Measurements from ENCODE around the gene SRP9. TPM values are rescaled to one million over a fixed set of nuclear protein-coding genes. Genes with fewer than 3 reads are reported as not detected.
"Not testable (repeated sequence)": the region's sequence is repeated elsewhere in the genome, so short reads cannot be mapped to it uniquely, and the experiment has no call there.

Gene SRP9
- total RNA-seq, 3 donors from 2014 or later, result 261 to 287 (median 273) TPM

DNA sequence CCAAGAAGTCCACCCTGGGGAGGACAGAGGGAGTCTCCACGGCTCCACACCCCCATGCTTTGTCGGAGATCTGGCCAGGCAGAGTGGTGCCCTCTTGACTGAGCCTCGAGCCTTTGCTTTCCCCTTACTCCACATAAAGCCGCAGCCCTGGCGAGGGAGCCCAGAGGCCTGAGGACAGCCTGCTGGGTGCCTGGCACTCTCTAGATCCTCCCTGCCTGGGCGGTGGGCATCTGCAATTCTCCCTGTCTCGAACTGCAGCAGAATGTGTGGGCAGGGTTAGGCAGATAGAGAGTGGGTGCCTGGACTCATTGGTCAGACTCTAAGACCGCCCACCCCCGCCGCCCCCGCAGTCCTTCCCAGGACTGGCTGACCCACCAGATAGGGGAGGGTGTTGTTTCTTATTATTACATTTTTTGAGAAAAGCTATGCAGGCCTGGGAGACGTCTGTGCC lies 46.2 kb downstream of the SRP9 start:
- DNase-seq (no peak), ATAC-seq (no peak)
- H3K27me3 Mint-ChIP-seq (ENCODE audit: low read depth), result peaks cover 4% of the 10 kb centered on the region
- no peaks in the 10 kb centered on the region for H3K9me3 Mint-ChIP-seq
- no peaks in the 10 kb centered on the region for H3K36me3 Mint-ChIP-seq (ENCODE audit: insufficient read depth)
- H3K4me3 Mint-ChIP-seq, result no peak overlapping the region
- H3K4me1 Mint-ChIP-seq (ENCODE audit: low read depth), result no peaks in the 10 kb centered on the region

DNA sequence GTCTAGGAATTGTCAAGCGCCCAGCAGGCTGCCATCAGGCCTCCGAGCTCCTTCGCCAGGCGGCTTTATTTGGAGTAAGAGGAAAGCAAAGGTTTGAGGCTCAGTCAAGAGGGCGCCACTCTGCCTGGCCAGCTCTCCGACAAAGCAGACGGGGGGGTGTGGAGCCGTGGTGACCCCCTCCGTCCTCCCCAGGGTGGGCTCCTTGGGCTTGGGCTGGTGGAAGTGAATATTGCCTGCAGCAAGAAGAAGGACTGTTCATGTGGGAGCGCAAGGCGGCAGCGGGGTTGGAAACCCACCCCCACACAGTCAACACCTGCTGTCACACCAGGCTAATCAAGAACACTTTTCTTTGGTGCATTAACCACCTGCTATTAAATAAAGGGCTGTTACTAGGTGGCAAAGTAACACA lies 46.9 kb downstream of the SRP9 start:
- Mint-ChIP-seq H3K9me3 (no peaks in the 10 kb centered on the region), H3K36me3 (ENCODE audit: insufficient read depth) (no peaks in the 10 kb centered on the region), H3K4me1 (ENCODE audit: low read depth) (no peaks in the 10 kb centered on the region), H3K4me3 (no peak overlapping the region), H3K27me3 (ENCODE audit: low read depth) (peaks cover 4% of the 10 kb centered on the region)
- ATAC-seq (no peak), DNase-seq (no peak)

DNA sequence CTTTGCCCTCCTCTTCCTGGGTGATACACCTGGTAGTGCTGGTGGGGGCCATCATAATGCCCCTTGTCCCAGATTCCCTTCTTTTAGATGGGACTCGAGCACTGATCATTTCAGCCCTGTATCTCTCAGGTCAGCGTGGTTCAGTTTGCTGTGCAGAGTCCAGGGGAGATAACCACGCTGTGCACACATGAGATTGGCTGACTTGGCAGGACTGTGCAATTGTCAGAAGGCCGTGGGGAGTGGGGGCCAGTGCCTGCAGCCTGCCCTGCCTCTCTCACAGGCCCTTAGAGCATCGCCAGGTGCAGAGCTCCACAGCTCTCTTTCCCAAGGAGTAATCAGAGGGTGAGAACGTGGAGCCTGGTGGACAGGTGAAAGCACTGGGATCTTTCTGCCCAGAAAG lies 47.5 kb downstream of the SRP9 start:
- no peak for ATAC-seq
- Mint-ChIP-seq H3K9me3 (no peaks in the 10 kb centered on the region), H3K27me3 (ENCODE audit: low read depth) (peaks cover 4% of the 10 kb centered on the region), H3K36me3 (ENCODE audit: insufficient read depth) (no peaks in the 10 kb centered on the region), H3K4me3 (no peak overlapping the region), H3K4me1 (ENCODE audit: low read depth) (no peaks in the 10 kb centered on the region)
- no peak for DNase-seq

DNA sequence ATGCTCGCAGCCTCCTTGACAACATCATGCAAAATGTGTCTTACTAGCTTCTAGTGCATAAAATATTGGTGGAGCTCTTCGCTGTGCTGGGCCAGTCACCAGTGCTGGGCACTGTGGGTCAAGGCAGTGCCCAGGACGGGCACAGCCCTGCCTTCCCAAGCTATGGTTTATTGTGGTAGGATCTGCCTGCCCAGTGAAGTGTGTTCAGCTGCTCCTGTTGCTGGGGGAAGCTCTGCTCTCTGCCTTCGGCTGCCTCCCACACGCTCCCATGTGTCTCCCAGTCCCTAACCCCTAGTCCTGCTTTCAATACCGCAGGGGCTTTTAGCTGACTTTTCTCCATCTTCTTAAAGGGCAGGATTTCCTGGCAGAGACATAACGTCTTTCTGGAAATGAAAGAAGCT lies 48.0 kb downstream of the SRP9 start:
- Mint-ChIP-seq H3K4me3 (no peak overlapping the region), H3K36me3 (ENCODE audit: insufficient read depth) (no peaks in the 10 kb centered on the region), H3K4me1 (ENCODE audit: low read depth) (no peaks in the 10 kb centered on the region), H3K9me3 (no peaks in the 10 kb centered on the region), H3K27me3 (ENCODE audit: low read depth) (peaks cover 4% of the 10 kb centered on the region)
- ATAC-seq (no peak), DNase-seq (no peak)

DNA sequence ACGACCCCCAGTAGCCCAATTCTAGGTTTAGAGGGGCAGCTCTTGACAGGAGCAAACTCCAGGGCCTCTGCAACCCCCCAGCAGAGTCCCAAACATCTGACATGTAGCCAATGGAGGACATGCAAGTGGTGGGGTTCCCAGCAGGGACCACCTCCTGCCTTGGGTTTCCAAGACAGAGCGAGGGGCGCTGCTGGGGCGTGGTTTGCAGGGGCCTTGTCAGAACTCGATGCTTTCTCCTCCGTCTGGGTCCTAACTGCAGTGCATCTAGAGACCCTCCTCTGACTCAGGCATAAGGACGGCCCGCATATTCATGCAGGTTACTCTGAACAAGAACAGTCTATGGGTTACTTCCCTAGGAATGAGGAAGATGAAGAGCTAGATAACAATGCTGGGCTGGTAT lies 49.5 kb downstream of the SRP9 start:
- ATAC-seq, result no peak
- DNase-seq, result no peak
- Mint-ChIP-seq H3K27me3 (ENCODE audit: low read depth) (peaks cover 4% of the 10 kb centered on the region), H3K9me3 (no peaks in the 10 kb centered on the region), H3K4me3 (no peak overlapping the region), H3K4me1 (ENCODE audit: low read depth) (no peaks in the 10 kb centered on the region), H3K36me3 (ENCODE audit: insufficient read depth) (no peaks in the 10 kb centered on the region)

DNA sequence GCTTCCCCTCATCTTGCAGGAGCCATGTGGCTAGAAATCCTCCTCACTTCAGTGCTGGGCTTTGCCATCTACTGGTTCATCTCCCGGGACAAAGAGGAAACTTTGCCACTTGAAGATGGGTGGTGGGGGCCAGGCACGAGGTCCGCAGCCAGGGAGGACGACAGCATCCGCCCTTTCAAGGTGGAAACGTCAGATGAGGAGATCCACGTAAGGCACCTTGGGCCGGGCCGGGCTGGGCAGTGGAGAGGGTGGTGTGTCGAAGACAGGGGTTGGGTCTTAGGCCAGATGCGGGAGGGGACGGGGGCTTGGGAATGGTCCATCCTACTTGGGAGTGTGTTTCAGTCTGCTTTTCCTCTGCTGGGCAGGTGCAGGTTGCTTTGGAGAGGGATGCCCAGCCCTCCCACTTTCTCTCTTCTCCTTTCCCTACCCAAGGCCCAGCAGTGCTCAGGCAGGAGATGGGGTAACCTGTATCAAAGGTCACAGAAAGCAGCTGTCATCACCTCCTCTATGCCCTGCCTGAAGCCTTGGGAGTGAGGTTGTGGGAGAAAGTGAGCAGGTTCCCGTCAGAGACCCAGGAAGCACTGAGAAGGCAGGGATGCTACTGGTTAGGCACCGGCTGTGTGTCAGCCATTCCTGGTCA lies 51.2 kb downstream of the SRP9 start:
- DNase-seq (no peak), ATAC-seq (no peak)
- peaks cover 2% of the 10 kb centered on the region for H3K27me3 Mint-ChIP-seq (ENCODE audit: low read depth)
- no peaks in the 10 kb centered on the region for H3K36me3 Mint-ChIP-seq (ENCODE audit: insufficient read depth)
- no peaks in the 10 kb centered on the region for H3K9me3 Mint-ChIP-seq
- H3K4me3 Mint-ChIP-seq, result no peak overlapping the region
- no peaks in the 10 kb centered on the region for H3K4me1 Mint-ChIP-seq (ENCODE audit: low read depth)

DNA sequence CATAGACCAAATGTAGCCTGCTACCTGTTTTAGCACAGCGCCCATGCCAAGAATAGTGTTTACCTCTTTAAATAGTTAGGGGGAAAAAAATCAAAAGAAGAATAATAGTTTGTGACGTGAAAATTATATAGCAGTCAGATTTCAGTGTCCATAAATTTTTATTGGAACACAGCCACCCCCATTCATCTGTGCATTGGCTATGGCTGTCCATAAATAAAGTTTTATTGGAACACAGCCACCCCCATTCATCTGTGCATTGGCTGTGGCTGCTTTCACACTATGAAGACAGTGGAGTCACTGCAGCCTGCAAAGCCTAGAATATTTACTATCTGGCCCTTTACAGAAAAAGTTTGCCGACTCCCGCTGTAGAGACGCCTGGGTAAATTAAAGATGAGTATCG lies 53.2 kb downstream of the SRP9 start:
- DNase-seq (no peak), ATAC-seq (no peak)
- H3K9me3 Mint-ChIP-seq, result no peaks in the 10 kb centered on the region
- no peaks in the 10 kb centered on the region for H3K36me3 Mint-ChIP-seq (ENCODE audit: insufficient read depth)
- H3K4me3 Mint-ChIP-seq, result no peak overlapping the region
- no peaks in the 10 kb centered on the region for H3K27me3 Mint-ChIP-seq (ENCODE audit: low read depth)
- no peaks in the 10 kb centered on the region for H3K4me1 Mint-ChIP-seq (ENCODE audit: low read depth)

DNA sequence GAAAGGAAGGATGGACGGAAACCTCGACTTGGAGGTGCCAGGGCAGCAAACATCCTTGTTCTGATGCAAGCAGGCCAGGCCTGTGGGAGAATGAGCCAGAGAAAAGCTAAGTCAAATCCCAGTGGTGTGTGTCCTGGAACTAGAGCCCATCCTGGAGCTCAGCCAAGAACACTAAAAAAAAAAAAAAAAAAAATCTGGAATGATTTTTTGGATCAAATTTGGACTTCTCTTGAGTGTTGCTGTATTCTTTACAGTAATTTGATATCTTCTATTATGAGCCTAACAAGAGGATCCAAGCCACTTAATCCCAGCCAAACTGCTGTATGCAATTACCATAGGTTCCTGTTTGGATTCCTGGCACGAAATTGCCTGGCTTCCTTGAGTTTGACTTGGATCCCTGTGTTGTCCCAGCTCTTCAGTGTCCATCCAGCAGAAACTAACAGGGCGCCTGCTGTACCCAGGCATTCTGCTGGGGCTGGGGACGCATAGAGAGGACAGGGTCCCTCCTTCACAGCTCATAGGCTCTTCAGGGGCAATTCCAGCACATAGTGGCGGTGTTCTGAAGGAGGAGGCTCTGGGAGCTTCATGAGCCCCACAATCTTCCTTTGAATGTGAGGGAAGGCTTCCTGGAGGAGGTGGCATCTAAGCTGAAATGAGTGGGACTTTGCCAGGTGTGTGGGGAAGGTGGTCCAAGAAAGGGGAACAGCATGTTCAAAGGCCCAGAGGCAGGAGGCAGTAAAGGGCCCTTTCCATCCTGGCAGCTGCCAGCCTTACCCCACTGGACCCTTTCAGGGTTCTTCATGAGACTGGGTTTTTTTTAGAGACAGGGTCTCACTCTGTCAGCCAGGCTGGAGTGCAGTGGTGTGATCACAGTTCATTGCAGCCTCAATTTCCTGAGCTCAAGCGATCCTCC lies 57.0 kb downstream of the SRP9 start:
- ATAC-seq (no peak), DNase-seq (no peak)
- no peaks in the 10 kb centered on the region for H3K9me3 Mint-ChIP-seq
- no peaks in the 10 kb centered on the region for H3K36me3 Mint-ChIP-seq (ENCODE audit: insufficient read depth)
- H3K4me1 Mint-ChIP-seq (ENCODE audit: low read depth), result peaks cover 5% of the 10 kb centered on the region
- H3K27me3 Mint-ChIP-seq (ENCODE audit: low read depth), result no peaks in the 10 kb centered on the region
- H3K4me3 Mint-ChIP-seq, result no peak overlapping the region

DNA sequence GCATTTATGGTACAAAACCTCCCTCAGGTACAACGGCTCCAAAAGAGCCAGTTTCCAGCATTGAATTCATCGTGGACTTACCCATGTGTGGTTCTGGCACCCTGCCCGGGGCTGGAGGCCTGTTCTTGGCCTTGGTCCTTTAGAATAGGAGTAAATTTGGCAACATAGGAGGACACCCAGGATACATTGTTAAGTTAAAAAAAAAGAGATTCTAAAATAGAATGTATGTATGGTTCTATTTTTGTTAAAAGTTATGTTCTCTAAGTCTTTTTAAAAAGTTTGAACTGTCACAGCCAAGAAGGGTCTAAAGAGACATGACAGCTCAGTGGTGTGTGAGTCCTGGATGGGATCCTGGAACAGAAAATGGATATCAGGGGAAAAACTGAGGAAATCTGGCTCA lies 58.2 kb downstream of the SRP9 start:
- Mint-ChIP-seq H3K9me3 (no peaks in the 10 kb centered on the region), H3K36me3 (ENCODE audit: insufficient read depth) (no peaks in the 10 kb centered on the region), H3K4me1 (ENCODE audit: low read depth) (peaks cover 8% of the 10 kb centered on the region), H3K27me3 (ENCODE audit: low read depth) (no peaks in the 10 kb centered on the region), H3K4me3 (no peak overlapping the region)
- DNase-seq (no peak), ATAC-seq (no peak)

DNA sequence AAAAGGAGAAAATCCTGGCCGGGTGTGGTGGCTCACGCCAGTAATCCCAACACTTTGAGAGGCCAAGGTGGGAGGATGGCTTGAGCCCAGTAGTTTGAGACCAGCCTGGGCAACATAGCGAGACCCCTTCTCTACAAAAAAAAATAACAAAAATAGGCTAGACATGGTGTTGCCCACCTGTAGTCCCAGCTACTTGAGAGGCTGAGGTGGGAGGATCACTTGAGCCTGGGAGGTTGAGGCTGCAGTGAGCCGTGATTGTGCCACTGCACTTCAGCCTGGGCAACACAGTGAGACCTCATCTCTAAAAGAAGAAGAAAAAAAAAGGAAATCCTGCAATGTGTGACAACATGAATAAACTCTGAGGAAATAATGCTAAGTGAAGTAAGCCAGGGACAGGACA lies 58.7 kb downstream of the SRP9 start:
- not testable (repeated sequence) for ATAC-seq; H3K36me3 Mint-ChIP-seq (ENCODE audit: insufficient read depth); H3K9me3 Mint-ChIP-seq; H3K4me3 Mint-ChIP-seq; H3K27me3 Mint-ChIP-seq (ENCODE audit: low read depth); DNase-seq
- peaks cover 11% of the 10 kb centered on the region for H3K4me1 Mint-ChIP-seq (ENCODE audit: low read depth)

DNA sequence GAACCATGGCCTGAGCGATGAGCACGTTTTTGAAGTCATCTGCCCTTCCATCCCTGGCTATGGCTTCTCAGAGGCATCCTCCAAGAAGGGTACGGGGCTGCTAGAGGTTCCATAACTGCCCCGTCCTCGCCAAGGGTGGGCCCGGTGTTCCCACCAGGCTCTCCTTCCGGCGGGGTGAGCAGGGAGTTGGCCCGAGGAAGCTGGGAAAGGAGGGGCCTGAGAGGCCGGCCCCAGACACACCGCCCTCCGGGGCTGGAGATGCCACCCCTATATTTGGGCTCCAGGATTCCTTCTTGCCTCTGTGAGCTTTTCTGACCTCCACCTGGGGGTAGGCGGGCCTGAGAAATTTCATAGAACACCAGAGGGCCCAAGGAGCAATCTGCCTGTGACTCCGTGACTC lies 61.2 kb downstream of the SRP9 start:
- ATAC-seq (no peak), DNase-seq (no peak)
- no peak overlapping the region for H3K4me3 Mint-ChIP-seq
- H3K36me3 Mint-ChIP-seq (ENCODE audit: insufficient read depth), result no peaks in the 10 kb centered on the region
- no peaks in the 10 kb centered on the region for H3K9me3 Mint-ChIP-seq
- H3K4me1 Mint-ChIP-seq (ENCODE audit: low read depth), result peaks cover 18% of the 10 kb centered on the region
- no peaks in the 10 kb centered on the region for H3K27me3 Mint-ChIP-seq (ENCODE audit: low read depth)

Other genes starting within 250 kb of the SRP9 start
- gene ENAH, start 124.7 kb upstream of the SRP9 start, total RNA-seq, result 1 to 10 TPM in 2 of 3 donors, under 1 TPM in 1; 0.90 to 1.3 (median 1.1) TPM
- 1 to 10 TPM; 1.8 to 2.2 (median 1.9) TPM for gene EPHX1, start 32.3 kb downstream of the SRP9 start, total RNA-seq
- gene TMEM63A, start 104.6 kb downstream of the SRP9 start, total RNA-seq, result 10 to 100 TPM in 1 of 3 donors, 1 to 10 TPM in 2; 7.1 to 13.5 (median 9.1) TPM
- gene LEFTY1, start 111.3 kb downstream of the SRP9 start, total RNA-seq, result under 1 TPM in 1 of 3 donors, not detected in 2; 0.22 TPM
- 100 to 1,000 TPM; 156 to 161 (median 158) TPM for gene PYCR2, start 146.4 kb downstream of the SRP9 start, total RNA-seq
- gene LEFTY2, start 163.4 kb downstream of the SRP9 start, total RNA-seq, result not detected
- gene SDE2, start 221.5 kb downstream of the SRP9 start, total RNA-seq, result 10 to 100 TPM; 27.3 to 28.8 (median 28.5) TPM